UCSD-AML1 (cell line): ENCODE results near the gene MX2.
"Not testable (repeated sequence)": the region's sequence is repeated elsewhere in the genome, so short reads cannot be mapped to it uniquely, and the experiment has no call there.

ENCODE experiments used
- DNase-seq: peaks from one replicate; lab custom pipeline; 2025; ENCODE audit not compliant: unreplicated experiment; lab: John Stamatoyannopoulos, UW

The MX2 gene

GRCh38 chr21:41338455-41338854 is 23.4 kb upstream of the MX2 start:
- no peak for DNase-seq

DNA sequence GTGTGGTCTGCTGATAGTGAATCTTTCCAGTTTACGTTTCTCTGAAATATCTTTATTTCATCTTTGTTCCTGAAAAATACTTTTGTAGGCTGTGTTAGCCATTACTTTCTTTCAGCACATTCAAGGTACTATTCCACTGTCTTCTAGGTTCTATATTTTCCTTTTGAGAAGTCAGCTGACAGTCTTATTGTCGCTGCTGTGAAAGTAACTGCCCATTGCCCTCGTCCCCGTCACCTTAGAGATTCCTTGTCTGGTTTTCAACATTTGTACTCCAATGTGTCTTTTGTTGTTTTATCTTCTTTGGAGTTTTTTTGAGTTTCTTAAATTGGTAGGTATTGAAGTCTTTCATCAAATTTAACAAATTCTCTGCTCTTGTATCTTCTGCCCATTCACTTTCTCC is 19.8 kb upstream of the MX2 start:
- no peak for DNase-seq

- no peak for DNase-seq
Measured at GRCh38 chr21:41344146-41344545, 17.7 kb upstream of the MX2 start.

DNA sequence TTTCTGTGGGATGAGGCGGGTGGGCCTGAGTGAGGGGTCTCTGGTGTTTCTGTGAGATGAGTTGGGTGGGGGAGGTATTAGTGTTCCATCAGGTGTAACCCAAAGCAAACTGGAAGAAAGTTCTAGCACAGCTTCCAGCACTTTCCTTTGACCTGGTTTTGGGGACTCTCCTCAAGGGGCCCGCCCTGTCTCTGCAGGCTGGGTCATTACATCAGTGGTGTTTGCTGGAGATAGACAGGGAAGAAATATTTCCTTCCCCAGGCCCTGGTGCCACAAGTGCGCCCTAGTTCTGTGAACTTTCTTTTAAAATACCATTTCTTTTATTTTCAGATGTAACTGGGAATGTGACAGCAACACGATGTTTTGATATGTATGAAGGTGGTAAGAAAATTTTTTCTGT is 16.5 kb upstream of the MX2 start:
- DNase-seq: no peak

- DNase-seq: no peak
Measured at GRCh38 chr21:41345934-41346685, 15.7 kb upstream of the MX2 start.

- no peak for DNase-seq
Measured at GRCh38 chr21:41346758-41347157, 15.1 kb upstream of the MX2 start.

DNA sequence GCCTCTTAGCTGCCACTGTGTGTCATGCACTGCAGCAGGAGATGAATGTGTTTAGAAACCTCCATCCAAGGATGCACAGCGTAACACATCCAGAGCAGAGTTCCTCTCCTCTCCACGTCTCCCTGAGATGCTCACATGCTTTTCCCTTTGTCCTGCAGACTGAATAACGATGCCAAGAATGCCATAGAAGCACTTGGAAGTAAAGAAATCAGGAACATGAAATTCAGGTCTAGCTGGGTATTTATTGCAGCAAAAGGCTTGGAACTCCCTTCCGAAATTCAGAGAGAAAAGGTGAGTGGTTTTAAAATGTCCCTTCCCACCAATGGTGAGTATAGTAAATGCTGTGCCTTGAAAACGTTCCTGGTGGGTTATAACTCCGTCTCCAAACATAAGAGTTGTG is 13.4 kb upstream of the MX2 start:
- DNase-seq: no peak

DNA sequence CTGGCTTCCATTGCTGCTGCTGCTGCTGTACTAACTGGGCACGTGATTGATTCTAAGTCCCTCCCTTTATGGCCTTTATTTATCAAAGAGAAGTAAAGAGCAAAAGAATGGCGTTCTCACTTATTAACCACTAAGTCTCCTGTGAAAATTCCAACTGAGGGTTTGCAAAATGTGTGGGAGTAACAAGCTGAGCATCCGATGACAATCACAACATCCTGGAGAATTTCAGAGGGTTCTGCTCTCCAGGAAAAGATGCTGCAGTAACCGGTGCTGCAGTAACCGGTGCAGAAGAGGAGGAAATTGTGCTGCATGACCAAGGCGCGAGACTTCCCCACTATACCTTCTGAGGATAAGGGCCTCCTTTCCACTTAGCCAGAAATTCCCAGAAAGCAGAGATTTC is 12.7 kb upstream of the MX2 start:
- DNase-seq: no peak

GRCh38 chr21:41349619-41350390 is 12.0 kb upstream of the MX2 start:
- no peak for DNase-seq

DNA sequence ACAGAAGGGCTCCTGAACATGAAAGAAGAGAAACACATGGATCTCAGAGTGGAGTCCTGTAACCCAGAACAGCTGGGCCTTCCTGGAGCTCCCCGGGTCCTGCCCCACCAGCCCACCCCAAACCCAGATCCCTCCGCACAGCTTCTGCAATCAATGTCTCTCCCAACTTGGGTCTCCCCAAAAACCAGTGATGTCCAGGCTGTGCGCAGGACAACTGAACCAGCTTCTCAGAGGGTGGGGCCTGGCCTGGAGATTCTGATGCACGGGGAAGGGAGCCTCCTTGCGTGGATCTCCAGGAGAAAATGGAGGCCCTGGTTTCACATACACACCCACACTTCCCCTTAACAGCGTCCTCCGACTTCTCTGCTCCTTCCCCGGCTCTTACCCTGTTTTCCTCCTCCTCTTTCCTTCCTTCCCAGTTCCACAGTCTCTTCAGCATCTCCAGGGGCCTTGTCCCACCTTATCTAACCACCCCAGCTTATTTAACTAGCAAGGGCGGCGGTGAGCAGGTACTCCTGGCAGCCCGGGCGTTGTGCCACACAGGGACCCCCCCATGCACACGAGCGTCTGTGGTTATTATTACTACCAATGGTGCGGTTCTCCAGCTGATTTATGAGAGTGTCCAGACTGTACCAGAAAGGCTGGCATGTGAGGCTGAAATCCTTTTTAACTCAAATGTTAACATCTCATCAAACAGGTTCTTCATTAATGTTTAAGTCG is 11.2 kb upstream of the MX2 start:
- no peak for DNase-seq

GRCh38 chr21:41357546-41357945 is 4.3 kb upstream of the MX2 start:
- DNase-seq: no peak

- no peak for DNase-seq
Measured at GRCh38 chr21:41358193-41359166, 3.3 kb upstream of the MX2 start.

DNA sequence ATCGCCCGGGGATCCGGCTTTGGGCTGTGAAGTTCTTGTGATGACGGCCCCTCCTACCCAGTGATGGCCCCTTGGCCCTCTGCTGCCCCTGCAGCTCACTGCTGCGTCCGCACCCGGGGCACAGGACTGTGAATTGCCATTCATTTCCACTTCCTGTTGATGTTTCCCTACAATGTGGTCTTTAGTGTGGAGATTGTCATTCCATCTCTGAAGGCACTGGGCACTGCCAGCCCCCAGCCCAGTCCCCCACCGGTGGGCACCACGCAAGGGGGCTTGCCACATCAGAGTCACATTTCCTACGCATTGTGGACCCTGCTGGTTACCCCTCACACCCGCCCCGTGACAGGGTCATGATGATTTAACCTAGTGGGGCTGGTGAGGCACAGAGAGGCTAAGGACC is 2.5 kb upstream of the MX2 start:
- no peak for DNase-seq

DNA sequence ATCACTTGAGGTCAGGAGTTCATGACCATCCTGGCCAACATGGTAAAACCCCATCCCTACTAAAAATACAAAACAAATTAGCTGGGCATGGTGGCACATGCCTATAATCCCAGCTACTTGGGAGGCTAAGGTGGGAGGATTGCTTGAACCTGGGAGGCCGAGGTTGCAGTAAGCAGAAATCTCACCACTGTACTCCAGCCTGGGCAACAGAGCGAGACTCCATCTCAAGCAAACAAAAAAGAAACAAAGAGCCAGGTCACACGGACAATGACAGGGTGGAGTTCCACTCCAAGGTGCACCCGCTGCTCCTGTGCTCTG is 2.1 kb upstream of the MX2 start:
- DNase-seq: not testable (repeated sequence)

DNA sequence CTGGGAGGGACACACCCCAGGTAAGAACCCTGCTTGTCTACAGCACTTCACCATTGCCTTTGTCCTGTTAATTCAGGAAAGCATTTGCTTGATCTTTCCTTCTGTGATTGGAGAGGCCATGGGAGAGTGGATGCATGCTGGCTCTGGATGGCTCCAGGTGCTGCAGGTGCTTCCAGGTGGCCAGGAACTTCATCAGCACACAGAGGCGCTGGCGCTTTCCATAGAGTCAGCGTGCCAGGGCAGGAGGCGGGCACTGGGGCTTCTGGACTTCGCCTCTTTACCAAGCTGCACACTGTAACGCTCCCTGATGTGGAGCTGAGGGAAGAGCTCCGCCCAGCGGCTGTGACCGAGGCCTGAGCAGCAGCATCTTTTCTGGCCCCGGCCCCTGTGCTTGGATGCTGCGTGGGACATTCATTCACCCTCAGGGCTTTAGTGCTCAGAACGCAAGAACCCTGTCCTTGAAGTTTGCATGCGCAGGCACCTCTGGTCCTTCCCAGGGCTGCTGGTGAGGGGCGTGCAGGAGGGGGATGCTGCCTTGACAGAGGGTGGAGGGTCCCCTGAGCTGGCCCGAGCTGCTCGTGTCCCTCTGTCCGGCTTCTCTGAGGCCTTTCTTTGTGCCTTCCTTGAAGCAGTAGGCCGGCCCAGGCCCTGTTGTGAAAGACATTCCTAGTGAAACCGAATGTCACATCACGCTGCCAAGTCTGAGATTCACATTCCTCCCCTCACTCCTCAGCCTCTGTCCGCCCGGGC is 1.6 kb upstream of the MX2 start:
- no peak for DNase-seq

DNA sequence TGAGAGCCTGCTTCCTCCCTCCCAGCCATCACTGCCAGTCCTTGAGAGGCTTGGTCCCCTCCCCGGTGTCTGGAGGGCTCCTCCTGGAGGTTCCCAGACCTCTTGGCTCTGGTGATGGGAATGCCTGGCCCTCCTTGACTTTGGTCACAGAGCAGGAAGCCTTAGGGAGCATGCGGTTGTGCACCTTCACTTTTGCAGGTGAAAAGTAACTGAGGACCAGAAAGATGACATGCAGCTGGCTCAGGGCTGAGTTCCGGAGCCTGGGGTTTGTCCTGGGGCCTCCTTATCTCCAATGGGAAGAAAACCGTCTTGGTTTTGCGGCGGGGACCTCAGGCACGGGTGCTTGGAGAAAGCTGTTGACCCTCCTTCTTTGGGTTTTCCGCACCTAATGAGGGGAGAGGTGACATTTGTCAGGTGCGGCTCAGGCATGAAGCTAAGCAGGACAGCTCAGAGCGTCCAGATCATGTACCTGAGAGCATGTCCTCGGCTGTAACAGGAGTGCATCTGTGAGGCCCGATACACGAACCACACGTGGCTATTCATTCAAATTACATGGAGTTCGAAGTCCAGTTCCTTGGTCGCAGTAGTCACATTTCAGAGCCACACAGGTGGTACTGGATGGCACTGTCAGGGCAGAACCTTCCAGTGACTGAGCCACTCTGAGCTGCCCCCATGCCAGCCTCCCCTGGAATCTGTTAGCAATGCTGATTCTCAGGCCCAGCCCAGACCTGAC is 608 bp upstream of the MX2 start:
- no peak for DNase-seq

GRCh38 chr21:41362605-41363369 is 960 bp downstream of the MX2 start:
- no peak for DNase-seq

GRCh38 chr21:41363370-41364270 is 1.8 kb downstream of the MX2 start:
- no peak for DNase-seq
